Loucy (cell line): Measurements from ENCODE around the gene TMPRSS5.

Experiments
- CTCF ChIP-seq: fragments of 200-600 bp; sonication (generic); conservative IDR thresholded peaks from 2 replicates; pipeline ENCODE4 v1.5.1; 2014; ENCODE audit warnings: mild to moderate bottlenecking, antibody characterized with exemption, low read length
- EZH2phosphoT487 ChIP-seq: fragments of 200-600 bp; IDR thresholded peaks from 2 replicates; pipeline ENCODE4 v1.6.1; 2018; ENCODE audit warnings: antibody characterized with exemption, mild to moderate bottlenecking, moderate library complexity, borderline replicate concordance

- TF ChIP-seq CTCF (no peak), EZH2phosphoT487 (no peak)
These were observed 16.1 kb downstream of the TMPRSS5 start for GRCh38 chr11:113689768-113690618.
